ENCODE data around the gene F8A3.
"Not testable (repeated sequence)": the region's sequence is repeated elsewhere in the genome, so short reads cannot be mapped to it uniquely, and the experiment has no call there.

Gene F8A3

GRCh38 chrX:155458471-155458870 lies at the start of gene F8A3:
TSS of gene F8A3 (minus strand) at chrX:155458620. CDS start at chrX:155458600, 20 bp downstream.
- not testable (repeated sequence) for DNase-seq (ENCODE audit: low read depth)

GRCh38 chrX:155505296-155505695 lies 46.9 kb upstream of the F8A3 start:
- no peak overlapping the region for H3K4me3 ChIP-seq (ENCODE audit: low read length)
- TF ChIP-seq CTCF (IDR thresholded peaks at IDR 0.05; ENCODE audit: insufficient read depth, low read depth, low read length, missing control alignments): no peak
- DNase-seq (ENCODE audit: low read depth): no peak

More at GRCh38 chrX:155458471-155458870, at the start of gene F8A3:
- H3K4me3 ChIP-seq (ENCODE audit: low read length): not testable (repeated sequence)

GRCh38 chrX:155495134-155495533 lies 36.7 kb upstream of the F8A3 start:
- DNase-seq (ENCODE audit: low read depth): not testable (repeated sequence)

GRCh38 chrX:155491421-155491820 lies 33.0 kb upstream of the F8A3 start:
- H3K4me3 ChIP-seq (ENCODE audit: low read length); DNase-seq (ENCODE audit: low read depth): not testable (repeated sequence)

More at GRCh38 chrX:155495134-155495533, 36.7 kb upstream of the F8A3 start:
- H3K4me3 ChIP-seq (ENCODE audit: low read length): not testable (repeated sequence)

- DNase-seq (ENCODE audit: low read depth); H3K4me3 ChIP-seq (ENCODE audit: low read length): not testable (repeated sequence)
Observed at GRCh38 chrX:155477136-155477535, 18.7 kb upstream of the F8A3 start.

GRCh38 chrX:155466269-155466938 lies 8.0 kb upstream of the F8A3 start:
- DNase-seq (ENCODE audit: low read depth): not testable (repeated sequence)

GRCh38 chrX:155460501-155460900 lies 2.1 kb upstream of the F8A3 start:
- not testable (repeated sequence) for H3K4me3 ChIP-seq (ENCODE audit: low read length); DNase-seq (ENCODE audit: low read depth)

More at GRCh38 chrX:155466269-155466938, 8.0 kb upstream of the F8A3 start:
- H3K4me3 ChIP-seq (ENCODE audit: low read length): not testable (repeated sequence)

- not testable (repeated sequence) for H3K4me3 ChIP-seq (ENCODE audit: low read length); DNase-seq (ENCODE audit: low read depth)
Observed at GRCh38 chrX:155457761-155458447, 516 bp downstream of the F8A3 start.

GRCh38 chrX:155441097-155441496 lies 17.3 kb downstream of the F8A3 start:
- H3K4me3 ChIP-seq (ENCODE audit: low read length): no peak overlapping the region
- no peak for TF ChIP-seq CTCF (IDR thresholded peaks at IDR 0.05; ENCODE audit: insufficient read depth, low read depth, low read length, missing control alignments)
- no peak for DNase-seq (ENCODE audit: low read depth)

GRCh38 chrX:155435744-155436112 lies 22.7 kb downstream of the F8A3 start:
- no peak for DNase-seq (ENCODE audit: low read depth)
- TF ChIP-seq CTCF (IDR thresholded peaks at IDR 0.05; ENCODE audit: insufficient read depth, low read depth, low read length, missing control alignments): no peak
- H3K4me3 ChIP-seq (ENCODE audit: low read length): no peak overlapping the region

All from epithelial cell of esophagus (primary cell).